ENCODE data around the gene EIF2B4.
"Not testable (repeated sequence)": the region's sequence is repeated elsewhere in the genome, so short reads cannot be mapped to it uniquely, and the experiment has no call there.

The EIF2B4 gene

DNA sequence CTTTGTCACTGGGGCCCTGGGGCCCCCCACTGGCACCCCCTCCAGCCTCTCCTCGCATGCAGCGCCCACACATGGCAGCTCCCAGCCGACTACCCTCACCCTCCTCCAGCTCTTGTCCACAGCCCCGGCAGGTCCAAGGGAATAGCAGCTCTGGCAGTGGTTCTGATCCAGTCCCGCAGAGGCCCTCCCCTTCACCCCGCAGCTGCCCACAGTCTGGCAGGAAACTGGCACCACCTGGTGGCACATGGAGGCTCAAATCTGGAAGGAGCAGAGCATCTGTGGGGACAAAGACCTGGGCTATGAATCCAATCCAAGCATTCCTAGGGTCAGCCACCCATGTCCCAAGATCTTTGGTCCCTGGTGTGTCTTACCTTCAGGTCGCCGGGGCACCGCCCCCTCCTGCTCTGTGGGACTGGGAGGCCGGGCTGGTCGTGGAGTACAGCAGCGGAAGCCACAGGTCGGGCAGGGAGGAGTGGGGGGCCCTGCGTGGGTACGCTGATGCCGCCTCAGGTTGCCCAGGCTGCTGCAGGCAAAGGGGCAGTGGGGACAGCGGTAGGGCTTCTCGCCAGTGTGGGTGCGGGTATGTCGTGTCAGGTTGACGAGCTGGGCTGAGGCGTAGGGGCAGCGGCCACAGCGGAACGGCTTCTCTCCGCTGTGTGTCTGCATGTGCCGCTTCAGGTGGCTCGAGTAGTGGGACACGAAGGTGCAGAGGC, 8.1 kb upstream of the EIF2B4 start:
- no peak for DNase-seq (ENCODE audit: low read depth, low spot score)

DNA sequence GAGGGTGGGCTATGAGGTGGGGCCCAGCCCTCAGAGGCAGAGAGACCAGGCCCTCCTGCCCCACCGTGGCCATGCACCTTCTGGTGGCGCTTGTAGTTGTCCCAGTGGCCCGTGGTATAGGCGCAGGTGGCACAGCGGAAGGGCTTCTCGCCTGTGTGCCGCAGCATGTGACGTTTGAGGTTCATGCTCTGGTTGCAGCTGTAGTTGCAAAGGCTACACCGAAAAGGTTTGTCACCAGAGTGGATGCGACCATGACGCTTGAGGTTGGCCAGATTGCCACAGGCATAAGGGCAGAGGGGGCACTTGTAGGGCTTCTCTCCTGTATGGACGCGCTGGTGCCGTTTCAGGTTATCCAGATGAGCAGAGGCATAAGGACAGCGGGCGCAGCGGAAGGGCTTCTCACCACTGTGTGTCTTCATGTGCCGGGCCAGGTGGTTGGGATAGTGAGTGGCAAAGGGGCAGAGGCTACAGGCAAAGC, 7.5 kb upstream of the EIF2B4 start:
- no peak for DNase-seq (ENCODE audit: low read depth, low spot score)

DNA sequence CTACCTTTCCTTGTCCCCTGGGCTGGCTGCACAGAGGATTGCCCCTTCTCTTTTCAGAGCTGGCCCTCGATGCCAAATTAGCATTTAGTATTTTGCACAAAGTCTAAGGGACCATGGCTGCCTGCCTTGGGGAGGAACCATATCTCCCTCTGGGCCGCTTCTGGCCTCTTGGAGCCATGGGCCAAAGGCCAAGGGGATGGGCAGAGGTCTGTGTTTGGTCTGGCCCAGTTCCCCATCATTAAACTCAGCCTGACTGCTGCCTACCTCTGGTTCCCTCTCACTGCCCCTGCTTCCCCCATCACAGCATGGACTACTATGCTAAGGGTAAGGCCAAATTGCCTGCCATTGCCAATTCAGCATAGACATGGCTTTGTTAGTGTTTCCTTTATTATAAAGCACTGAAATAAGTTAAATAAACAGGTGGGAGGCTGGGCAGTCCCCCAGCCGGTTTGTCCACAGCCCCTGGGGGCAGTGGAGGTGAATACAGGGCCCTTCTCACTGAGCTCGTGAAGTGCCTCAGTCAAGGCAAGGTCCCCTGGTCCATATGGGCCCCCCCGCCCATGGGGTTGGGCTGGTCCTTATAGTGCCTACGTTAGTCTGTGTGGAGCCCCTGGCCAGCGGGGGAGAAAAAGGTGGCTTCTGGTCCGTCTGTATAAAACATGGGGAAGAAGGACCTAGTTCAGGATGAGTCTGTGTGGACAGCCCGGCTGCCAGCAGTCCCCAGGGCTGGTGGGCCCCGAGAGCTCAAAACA, 6.9 kb upstream of the EIF2B4 start:
- DNase-seq (ENCODE audit: low read depth, low spot score): no peak

DNA sequence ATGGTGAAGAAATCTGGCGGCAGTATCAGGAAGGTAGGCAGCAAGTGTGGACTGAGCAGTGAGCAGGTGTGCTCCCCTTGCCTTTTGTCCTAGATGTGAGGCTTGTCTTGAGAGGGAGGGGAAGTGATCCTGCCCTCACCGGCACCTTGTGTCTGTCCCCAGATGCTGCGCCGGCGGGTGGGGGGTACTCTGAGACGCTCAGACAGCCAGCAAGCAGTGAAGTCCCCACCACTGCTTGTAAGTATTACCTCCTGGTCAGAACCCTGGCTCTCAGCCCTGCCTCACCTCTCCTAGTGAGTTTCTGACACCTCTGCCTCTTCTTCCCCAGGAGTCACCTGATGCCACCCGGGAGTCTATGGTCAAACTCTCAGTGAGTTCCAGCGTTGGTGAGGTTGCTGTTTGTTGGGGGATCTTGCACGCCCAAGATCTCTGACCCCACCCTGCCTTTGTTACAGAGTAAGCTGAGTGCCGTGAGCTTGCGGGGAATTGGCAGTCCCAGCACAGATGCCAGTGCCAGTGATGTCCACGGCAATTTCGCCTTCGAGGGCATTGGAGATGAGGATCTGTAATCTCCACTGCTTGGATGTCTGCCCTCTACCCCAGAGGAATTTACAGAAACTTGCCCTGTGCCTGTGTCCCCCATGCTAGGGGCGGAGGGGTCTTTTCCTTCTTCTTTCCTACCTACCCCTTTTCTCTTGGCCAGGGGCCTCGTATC, 6.2 kb upstream of the EIF2B4 start:
- DNase-seq (ENCODE audit: low read depth, low spot score): no peak

DNA sequence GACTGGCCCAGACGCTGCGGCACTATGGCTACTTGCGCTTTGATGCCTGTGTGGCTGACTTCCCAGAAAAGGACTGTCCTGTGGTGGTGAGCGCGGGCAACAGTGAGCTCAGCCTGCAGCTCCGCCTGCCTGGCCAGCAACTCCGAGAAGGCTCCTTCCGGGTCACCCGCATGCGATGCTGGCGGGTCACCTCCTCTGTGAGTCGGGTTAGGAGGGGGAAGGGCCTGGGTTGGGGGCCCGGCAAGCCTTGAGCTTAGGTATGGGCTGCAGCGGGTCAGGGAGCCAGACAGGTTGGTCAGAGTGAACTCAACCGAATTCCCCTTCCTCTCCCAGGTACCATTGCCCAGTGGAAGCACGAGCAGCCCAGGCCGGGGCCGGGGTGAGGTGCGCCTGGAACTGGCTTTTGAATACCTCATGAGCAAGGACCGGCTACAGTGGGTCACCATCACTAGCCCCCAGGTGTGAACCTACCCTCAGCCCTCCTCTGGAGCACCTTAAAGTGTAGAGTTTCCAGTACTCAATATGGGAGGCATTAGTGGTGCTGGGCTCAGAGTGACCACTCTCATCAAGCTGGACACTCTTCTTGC, 5.5 kb upstream of the EIF2B4 start:
- DNase-seq (ENCODE audit: low read depth, low spot score): no peak

DNA sequence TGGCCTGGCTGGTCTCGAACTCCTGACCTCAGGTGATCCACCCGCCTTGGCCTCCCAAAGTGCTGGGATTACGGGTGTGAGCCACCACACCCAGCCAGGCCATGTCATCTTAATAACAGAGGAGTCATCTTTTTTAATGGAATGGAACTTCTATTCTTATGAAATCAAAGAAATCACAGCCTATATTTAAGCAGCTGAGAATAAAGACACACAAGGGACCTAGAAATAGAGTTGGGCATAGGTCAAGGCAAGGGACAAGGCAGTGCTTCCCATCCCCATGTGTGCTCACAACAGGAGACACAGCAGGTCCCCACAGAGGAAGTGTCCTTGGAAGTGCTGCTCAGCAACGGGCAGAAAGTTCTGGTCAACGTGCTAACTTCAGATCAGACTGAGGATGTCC, 3.4 kb upstream of the EIF2B4 start:
- no peak for DNase-seq (ENCODE audit: low read depth, low spot score)

DNA sequence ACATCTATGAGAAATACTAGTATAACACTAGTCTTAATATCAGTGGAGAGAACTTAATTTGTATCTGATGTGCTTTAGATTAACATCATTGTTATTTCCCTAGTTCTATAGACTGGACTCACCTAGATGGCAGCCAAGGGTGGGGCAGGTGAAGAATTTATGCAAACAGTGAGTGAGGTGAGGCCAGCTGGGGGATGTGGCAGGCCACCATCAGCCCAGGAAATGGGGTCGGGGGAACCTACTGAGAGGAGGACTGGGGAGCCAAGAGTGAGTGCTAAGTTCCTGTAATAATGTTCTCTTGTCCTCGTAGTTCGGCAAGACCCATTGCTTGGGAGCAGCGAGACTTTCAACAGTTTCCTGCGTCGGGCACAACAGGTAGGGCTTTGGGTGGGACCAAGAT, 2.8 kb upstream of the EIF2B4 start:
- no peak for DNase-seq (ENCODE audit: low read depth, low spot score)

DNA sequence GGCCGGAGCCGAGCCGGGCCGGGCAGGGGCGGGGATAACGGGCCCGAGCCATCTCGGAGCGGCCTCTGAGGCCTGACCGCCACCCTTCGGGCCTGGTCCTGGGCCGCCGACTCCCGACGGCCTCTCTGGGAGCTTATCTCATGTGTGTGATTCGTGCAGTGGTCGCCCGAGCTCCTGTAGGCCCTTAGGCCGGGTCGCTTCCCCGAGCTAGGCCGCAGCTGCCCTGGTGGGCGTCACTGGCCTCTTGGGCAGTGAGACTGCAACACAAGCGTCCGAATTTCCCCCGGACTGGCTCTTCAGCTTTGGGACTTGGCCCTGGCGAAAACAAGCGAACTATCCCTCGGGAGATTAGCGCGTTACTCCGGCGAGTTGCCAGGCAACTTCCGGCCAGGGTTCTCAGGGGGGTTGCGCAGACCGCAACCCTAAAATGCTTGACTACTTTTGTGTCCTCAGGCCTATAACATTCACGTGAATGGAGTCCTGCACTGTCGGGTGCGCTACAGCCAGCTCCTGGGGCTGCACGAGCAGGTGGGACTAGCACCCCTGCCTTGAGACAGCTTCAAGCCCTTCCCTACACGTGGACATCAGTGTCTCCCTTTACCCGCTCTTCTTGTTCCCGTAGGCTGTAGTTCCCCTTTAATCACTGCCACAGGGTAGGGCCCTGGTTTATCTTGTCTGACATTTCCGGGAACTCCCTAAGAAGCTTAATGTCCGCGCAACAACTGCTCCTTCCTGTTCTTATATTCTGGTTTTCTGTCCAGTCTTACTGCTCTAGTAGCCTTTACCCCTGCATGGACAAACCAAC, 880 bp upstream of the EIF2B4 start:
- DNase-seq (ENCODE audit: low read depth, low spot score): no peak

DNA sequence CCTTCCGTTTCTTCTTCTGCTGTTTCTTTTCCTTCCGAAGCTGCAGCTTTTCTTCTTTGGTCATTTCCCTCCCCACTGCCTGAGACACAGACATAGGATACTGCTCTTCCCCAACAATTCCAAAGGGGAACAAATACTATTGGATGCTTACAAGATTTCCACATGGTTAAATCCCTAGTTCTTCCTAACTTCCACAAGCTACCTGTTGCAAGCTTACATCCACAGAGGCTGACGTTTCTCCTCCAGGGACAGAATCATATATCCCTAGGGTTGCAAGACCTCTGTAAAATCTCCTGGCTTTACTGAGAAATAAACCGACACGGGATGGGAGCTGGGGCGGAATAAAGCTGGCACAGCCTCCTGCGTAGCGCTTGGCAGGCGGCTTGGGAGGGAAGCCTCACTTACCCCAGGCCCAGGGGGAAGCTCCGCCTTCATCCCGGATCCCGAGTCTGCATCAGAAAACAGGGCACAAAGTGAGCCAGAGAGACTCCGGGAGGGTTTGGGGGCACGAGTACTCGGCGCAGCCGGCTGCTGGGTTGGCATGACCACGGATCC, 590 bp downstream of the EIF2B4 start:
- DNase-seq (ENCODE audit: low read depth, low spot score): no peak

DNA sequence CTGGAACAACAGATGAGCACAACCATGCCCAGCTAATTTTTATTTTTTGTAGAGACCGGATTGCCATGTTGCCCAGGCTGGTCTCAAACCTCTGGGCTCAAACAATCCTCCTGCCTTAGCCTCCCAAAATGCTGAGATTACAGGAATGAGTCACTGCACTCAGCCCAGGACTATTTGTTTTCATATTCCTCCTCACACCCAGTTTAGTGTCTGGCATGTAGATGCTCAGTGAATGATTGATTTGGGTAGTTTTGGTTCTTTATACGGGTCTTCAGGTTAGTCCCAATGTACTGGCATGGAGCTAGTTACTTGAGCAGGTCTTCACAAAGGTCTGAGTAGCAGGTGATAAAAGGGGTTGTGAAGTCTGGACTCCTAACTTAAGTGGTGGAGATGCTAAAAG, 6.2 kb downstream of the EIF2B4 start:
- DNase-seq (ENCODE audit: low read depth, low spot score): no peak

DNA sequence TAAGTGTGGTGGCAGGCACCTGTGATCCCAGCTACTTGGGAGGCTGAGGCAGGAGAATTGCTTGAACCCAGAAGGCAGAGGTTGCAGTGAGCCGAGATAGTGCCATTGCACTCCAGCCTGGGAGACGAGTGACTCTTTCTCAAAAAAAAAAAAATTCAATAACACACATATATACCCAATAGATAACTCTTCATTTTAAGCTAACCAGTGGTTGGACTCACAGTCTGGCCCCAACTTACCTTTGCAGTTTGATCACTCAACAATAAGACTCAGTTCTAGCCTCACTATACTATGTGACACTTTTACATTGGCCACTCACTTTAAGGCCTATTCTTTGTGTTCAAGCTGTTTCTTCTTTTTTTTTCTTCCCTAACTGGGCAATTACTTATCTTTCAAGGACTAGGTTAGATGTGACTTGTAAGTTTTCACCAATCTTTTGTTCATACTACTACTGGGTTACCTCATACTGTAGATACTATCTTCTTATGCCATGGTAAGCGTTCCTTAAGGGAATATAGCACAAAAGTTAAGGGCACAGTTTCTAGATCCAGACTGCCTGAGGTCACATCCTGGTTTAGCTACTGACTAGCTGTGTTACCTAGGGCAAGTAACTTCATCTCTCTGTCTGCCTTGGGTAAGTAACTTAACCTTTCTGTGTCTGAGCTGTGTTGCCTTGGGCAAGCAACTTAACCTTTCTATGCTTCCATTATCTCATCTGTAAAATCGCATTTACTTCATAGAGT, 7.3 kb downstream of the EIF2B4 start:
- DNase-seq (ENCODE audit: low read depth, low spot score): no peak

DNA sequence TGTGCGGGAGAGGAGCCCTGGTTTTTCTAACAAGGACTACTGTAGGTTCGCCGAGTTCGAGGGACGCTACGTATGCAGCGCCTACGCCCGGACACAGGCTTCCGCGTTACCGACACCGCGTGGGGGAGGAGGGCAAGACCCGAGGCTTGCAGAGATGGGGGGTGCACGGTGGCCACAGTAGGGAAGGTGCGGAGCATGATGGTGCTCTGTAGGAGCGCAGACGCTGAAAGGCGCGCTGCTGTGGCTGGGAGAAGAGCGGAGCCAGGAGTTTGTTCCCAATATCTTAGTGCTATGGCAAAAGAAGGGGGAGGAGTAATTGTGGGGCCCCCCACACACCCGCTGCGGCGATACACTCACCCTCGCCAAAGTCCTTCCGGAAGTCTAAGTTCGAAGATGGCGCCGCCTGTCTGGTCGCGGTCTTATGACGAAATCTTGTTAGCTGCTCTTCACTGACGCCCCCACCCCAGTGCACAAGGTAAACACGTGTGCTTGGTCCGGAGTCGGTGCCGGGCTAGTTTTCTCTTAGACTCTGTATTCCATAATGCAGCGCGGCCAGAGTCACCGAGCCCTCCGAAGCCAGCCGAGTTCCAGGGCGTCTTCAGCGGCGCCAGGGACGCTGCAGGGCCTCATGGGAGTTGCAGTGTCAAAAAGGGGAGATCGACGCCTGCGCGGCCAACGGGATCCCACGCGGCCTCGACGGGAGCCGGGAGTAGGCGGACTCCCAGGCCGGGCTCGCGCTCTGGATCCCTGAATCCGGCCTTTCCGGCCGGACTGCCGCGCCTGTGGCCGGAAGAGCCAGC, 13.6 kb downstream of the EIF2B4 start, which contains the start of gene GTF3C2:
TSS of gene GTF3C2 (minus strand) at position 383 of the 800 bp plus-strand sequence. CDS start 13,210 bp downstream, outside the sequence.
- DNase-seq (ENCODE audit: low read depth, low spot score): peak; percentile 95

DNA sequence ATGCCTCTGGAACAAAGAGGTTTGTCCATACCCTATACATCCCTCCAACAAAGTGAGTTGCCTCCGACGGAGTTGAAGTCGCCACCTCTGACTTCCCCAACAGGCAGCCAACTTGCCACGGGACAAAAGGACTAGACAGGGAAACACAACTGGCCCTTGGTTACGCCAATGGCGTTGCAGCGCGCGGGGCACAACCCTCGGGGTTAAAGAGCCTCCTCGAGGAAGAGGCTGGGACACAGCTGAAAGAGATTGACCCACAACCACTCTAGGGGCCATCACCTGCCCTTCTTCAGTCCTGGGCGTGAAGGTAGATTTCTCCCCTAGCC, 14.1 kb downstream of the EIF2B4 start:
- no peak for DNase-seq (ENCODE audit: low read depth, low spot score)

DNA sequence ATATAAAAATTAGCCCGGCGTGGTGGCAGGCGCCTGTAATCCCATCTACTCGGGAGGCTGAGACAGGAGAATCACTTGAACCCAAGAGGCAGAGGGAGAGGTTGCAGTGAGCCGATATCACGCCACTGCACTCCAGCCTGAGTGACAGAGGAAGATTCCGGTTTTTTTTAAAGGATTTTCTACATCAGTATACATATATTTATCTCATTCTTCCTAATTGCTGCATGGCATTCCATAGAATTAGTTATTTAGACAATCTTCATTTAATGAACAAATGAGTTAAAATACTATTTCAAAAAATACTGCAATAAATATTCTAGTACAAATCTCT, 15.6 kb downstream of the EIF2B4 start:
- no peak for DNase-seq (ENCODE audit: low read depth, low spot score)

DNA sequence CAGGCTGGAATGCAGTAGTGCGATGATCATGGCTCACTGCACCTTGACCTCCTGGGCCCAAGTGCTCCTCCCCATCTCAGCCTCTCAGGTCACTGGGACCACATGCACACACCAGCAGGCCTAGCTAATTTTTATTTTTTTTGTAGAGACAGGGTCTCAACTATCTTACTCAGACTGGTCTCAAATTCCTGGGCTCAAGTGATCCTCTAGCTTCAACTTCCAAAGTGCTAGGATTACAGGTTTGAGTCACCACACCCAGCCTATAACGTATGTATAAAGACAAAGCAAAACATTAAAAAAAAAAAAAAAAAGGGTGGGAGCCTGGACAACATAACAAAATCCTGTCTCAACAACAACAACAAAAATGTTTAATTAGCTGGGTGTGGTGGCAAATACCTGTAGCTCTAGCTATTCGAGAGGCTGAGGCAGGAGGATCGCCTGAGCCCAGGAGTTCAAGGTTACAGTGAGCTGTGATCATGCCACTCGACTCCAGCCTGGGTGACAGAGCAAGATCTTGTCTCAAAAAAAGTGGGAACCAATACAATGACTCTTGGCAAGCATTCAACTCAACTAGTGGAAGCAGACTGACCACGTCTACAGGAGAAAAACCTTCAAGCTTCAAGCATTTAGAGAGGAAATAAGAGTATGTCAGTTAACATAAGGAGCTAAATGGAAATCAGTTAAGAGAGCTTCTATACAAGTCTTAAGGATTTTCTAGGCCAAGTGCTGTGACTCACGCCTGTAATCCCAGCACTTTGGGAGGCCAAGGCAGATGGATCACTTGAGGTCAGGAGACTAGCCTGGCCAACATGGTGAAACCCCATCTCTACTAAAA, 16.2 kb downstream of the EIF2B4 start:
- DNase-seq (ENCODE audit: low read depth, low spot score): no peak

DNA sequence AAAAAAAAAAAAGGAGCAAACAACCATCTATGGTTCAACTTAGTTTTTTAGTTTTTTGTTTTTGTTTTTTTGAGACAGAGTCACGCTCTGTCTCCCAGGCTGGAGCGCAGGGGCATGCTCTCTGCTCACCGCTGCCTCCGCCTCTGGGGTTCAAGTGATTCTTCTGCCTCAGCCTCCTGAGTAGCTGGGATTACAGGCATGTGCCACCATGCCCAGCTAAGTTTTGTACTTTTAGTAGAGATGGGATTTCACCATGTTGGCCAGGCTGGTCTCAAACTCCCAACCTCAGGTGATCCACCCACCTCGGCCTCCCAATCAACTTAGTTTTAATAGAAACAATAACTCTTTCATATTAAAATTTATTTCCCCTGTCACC, 16.8 kb downstream of the EIF2B4 start:
- not testable (repeated sequence) for DNase-seq (ENCODE audit: low read depth, low spot score)

DNA sequence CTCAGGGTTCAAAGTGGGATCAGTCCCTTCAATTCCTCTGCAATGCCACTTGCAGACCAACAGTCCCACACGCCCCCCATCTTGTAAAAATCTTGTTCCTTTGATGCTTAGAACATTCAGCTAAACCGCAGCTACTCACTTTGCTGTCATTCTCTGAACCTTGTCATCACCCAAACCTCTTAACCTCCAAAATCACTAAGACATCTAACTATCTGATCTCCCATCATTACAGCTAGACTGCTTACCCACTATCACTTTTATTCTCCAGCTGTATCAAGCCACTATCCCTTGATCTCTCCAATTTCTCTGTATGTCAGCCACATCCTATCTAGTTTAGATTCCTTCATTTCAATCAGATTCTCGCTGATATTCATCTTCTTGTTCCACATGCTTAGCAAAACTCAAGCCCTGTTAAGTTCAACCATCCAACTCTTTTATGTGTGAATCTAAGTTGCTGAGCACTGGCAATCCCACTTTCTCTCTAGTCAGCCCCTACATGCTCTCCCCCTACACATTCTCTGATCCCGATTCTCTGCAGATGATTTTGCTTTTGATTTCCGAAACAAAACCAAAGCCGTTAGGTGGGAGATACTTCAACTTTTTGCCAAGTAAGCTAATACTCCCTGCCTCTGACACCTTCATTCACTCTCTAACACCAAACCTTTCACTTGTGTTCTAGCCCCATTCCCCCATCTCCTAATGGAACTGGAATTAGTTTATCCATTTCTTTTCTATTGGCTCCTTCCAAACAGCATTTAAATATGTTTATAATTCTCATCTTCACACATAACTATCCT, 18.1 kb downstream of the EIF2B4 start:
- DNase-seq (ENCODE audit: low read depth, low spot score): no peak

DNA sequence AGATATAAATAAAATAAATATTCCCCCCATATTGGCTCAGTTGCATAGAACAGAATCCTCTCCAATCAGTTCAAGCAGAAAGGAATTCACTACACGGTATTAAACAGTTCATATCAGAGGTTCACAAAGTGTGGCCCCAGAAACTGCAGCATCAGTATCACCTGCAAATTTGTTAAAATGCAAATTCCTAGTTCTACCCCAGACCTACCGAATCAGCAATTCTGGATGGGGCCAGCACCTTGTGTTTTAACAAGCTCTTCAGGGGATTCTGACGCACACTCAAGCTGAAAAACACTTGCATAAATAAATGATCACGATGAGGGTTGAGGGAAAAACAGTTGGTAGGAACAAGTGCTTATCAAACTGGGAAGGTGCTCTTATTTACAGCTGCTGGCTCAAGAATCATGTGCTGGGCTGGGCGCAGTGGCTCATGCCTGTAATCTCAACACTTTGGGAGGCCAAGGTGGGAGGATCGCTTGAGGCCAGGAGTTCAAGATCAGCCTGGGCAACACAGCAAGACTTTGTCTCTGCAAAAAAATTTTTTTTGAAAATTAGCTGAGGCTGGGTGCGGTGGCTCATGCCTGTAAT, 19.9 kb downstream of the EIF2B4 start:
- DNase-seq (ENCODE audit: low read depth, low spot score): no peak
